HepG2 (cell line): ENCODE results near the gene CPE. TPM values are rescaled to one million over a fixed set of nuclear protein-coding genes. Genes with fewer than 3 reads are reported as not detected.

Experiments
- CREM ChIP-seq, 2 experiments: sonication (generic) in 1 of 2; formaldehyde crosslinking in 1 of 2; IDR thresholded peaks; 2 replicates each; pipeline versions ENCODE4 v1.4.0 to v1.6.1; 2016 to 2020; ENCODE audit warnings: antibody characterized with exemption in 1 of 2, mild to moderate bottlenecking in 1 of 2, missing genetic modification reagents in 1 of 2
- FOXK2 ChIP-seq: fragments of 450-650 bp; IDR thresholded peaks from 2 replicates; pipeline ENCODE4 v1.6.1; 2016
- HIVEP1 ChIP-seq: sonication (generic); formaldehyde crosslinking; IDR thresholded peaks from 2 replicates; pipeline ENCODE4 v1.4.0; 2020; ENCODE audit warnings: mild to moderate bottlenecking, missing genetic modification reagents
- HOXA5 ChIP-seq: sonication (generic); formaldehyde crosslinking; IDR thresholded peaks from 2 replicates; pipeline ENCODE4 v1.4.0; 2020; ENCODE audit warnings: missing genetic modification reagents
- MEIS2 ChIP-seq: sonication (generic); formaldehyde crosslinking; IDR thresholded peaks from 2 replicates; pipeline ENCODE4 v1.9.0; 2021; ENCODE audit warnings: mild to moderate bottlenecking, missing genetic modification reagents
- POGZ ChIP-seq: sonication (generic); formaldehyde crosslinking; IDR thresholded peaks from 2 replicates; pipeline ENCODE4 v1.4.0; 2020; ENCODE audit warnings: mild to moderate bottlenecking, missing genetic modification reagents
- RBFOX2 ChIP-seq: fragments of 200-400 bp; formaldehyde crosslinking; IDR thresholded peaks from 2 replicates; pipeline ENCODE4 v1.6.1; 2017; ENCODE audit warnings: low read depth, mild to moderate bottlenecking, low read length
- SMAD1 ChIP-seq: sonication (generic); formaldehyde crosslinking; IDR thresholded peaks from 2 replicates; pipeline ENCODE4 v1.4.0; 2020; ENCODE audit warnings: missing genetic modification reagents, low read depth, mild to moderate bottlenecking, borderline replicate concordance
- SMARCC2 ChIP-seq: fragments of 450-650 bp; IDR thresholded peaks from 2 replicates; pipeline ENCODE4 v1.6.1; 2017; ENCODE audit warnings: antibody characterized with exemption, mild to moderate bottlenecking
- ZFP36L2 ChIP-seq: sonication (generic); formaldehyde crosslinking; IDR thresholded peaks from 2 replicates; pipeline ENCODE4 v1.4.0; 2020; ENCODE audit warnings: missing genetic modification reagents
- ZIK1 ChIP-seq: sonication (generic); formaldehyde crosslinking; IDR thresholded peaks from 2 replicates; pipeline ENCODE4 v1.5.0; 2020; ENCODE audit warnings: mild to moderate bottlenecking, low read depth, missing genetic modification reagents, borderline replicate concordance
- ZNF205 ChIP-seq: IDR thresholded peaks from 2 replicates; pipeline ENCODE4 v1.6.1; 2018; ENCODE audit warnings: missing biosample characterization, missing genetic modification reagents
- ZNF207 ChIP-seq: fragments of 450-650 bp; IDR thresholded peaks from 2 replicates; pipeline ENCODE4 v1.6.1; 2016; ENCODE audit warnings: antibody characterized with exemption, borderline replicate concordance
- ZNF232 ChIP-seq: sonication (generic); formaldehyde crosslinking; IDR thresholded peaks from 2 replicates; pipeline ENCODE4 v1.4.0; 2020; ENCODE audit warnings: missing genetic modification reagents, borderline replicate concordance
- ZNF547 ChIP-seq: sonication (generic); formaldehyde crosslinking; IDR thresholded peaks from 2 replicates; pipeline ENCODE4 v1.5.1; 2020; ENCODE audit warnings: mild to moderate bottlenecking, missing genetic modification reagents
- ZNF644 ChIP-seq: IDR thresholded peaks from 2 replicates; pipeline ENCODE4 v1.6.1; 2016; ENCODE audit warnings: low read depth
- ZNF672 ChIP-seq: sonication (generic); formaldehyde crosslinking; IDR thresholded peaks from 2 replicates; pipeline ENCODE4 v1.8.1; 2022; ENCODE audit warnings: missing genetic modification reagents
- ZNF703 ChIP-seq: sonication (generic); formaldehyde crosslinking; IDR thresholded peaks from 2 replicates; pipeline ENCODE4 v1.5.1; 2020; ENCODE audit warnings: missing genetic modification reagents, mild to moderate bottlenecking, moderate library complexity, borderline replicate concordance
- polyA plus RNA-seq, 8 experiments: library from polyadenylated mRNA; depleted of rRNA in 3 of 8; stranded (reverse) in 7 of 8; unstranded in 1 of 8; fragments of >200 nt; fragmentation: Illumina TruSeq in 4 of 8; extraction: Trizol in 4 of 8; gene quantifications; 2 replicates each; pipeline versions ENCODE4 v1.2.1 to v1.2.3, GENCODE V29; 2011 to 2016; ENCODE audit warnings: low read depth in 4 of 8, missing spikeins in 1 of 8, mixed read lengths in 1 of 8; ENCODE audit not compliant: insufficient read depth in 1 of 8
- total RNA-seq, 5 experiments: library from RNA; depleted of rRNA; stranded (reverse); fragments of >200 nt; fragmentation: Illumina TruSeq; extraction: Trizol; gene quantifications; 2 replicates each; pipeline ENCODE4 v1.2.3, GENCODE V29; 2016; ENCODE audit warnings: low read depth in 1 of 5
- TF ChIP-seq, protein P1 (sequence below): sonication (generic); formaldehyde crosslinking; IDR thresholded peaks from 2 replicates; pipeline ENCODE4 v1.5.1; 2020; ENCODE audit warnings: missing genetic modification reagents, mild to moderate bottlenecking, borderline replicate concordance
- TF ChIP-seq, protein P2 (sequence below): sonication (generic); formaldehyde crosslinking; conservative IDR thresholded peaks from 2 replicates; pipeline ENCODE4 v1.4.0; 2020; ENCODE audit warnings: missing genetic modification reagents
- TF ChIP-seq, protein P3 (sequence below): sonication (generic); formaldehyde crosslinking; IDR thresholded peaks from 2 replicates; pipeline ENCODE4 v1.5.0; 2020; ENCODE audit warnings: missing genetic modification reagents
- TF ChIP-seq, protein P4 (sequence below): sonication (generic); formaldehyde crosslinking; IDR thresholded peaks from 2 replicates; pipeline ENCODE4 v1.5.1; 2020; ENCODE audit warnings: missing genetic modification reagents, mild to moderate bottlenecking, borderline replicate concordance
- TF ChIP-seq, protein P5 (sequence below): IDR thresholded peaks from 2 replicates; pipeline ENCODE4 v1.6.1; 2016; ENCODE audit warnings: missing genetic modification reagents, missing compliant biosample characterization

CPE gene
- total and polyA plus RNA-seq, 2 of the 13 experiments (the other 11 are each of a cell fraction or from before 2014, with no cell fraction given), result 268 to 852 TPM

DNA sequence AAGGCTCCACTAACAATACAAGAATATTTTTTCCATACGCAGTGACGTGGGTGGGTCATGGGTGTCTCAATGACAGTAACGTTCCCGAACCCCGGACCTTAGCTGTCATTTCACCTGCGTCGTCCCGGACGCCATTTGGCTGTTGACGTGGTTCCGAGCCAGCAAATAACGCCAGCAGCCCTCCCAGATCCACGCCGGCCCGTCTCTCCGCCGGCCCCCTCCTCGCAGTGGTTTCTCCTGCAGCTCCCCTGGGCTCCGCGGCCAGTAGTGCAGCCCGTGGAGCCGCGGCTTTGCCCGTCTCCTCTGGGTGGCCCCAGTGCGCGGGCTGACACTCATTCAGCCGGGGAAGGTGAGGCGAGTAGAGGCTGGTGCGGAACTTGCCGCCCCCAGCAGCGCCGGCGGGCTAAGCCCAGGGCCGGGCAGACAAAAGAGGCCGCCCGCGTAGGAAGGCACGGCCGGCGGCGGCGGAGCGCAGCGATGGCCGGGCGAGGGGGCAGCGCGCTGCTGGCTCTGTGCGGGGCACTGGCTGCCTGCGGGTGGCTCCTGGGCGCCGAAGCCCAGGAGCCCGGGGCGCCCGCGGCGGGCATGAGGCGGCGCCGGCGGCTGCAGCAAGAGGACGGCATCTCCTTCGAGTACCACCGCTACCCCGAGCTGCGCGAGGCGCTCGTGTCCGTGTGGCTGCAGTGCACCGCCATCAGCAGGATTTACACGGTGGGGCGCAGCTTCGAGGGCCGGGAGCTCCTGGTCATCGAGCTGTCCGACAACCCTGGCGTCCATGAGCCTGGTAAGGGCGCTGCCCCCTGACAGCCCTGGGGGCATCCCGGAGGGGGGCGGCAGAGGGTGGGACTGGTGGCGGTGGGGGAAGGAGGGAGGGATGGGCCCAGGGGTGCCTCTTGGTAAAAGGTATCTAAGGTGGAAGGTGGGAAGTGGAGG is at the start of gene CPE (continued):
- TF ChIP-seq, protein P1, sequence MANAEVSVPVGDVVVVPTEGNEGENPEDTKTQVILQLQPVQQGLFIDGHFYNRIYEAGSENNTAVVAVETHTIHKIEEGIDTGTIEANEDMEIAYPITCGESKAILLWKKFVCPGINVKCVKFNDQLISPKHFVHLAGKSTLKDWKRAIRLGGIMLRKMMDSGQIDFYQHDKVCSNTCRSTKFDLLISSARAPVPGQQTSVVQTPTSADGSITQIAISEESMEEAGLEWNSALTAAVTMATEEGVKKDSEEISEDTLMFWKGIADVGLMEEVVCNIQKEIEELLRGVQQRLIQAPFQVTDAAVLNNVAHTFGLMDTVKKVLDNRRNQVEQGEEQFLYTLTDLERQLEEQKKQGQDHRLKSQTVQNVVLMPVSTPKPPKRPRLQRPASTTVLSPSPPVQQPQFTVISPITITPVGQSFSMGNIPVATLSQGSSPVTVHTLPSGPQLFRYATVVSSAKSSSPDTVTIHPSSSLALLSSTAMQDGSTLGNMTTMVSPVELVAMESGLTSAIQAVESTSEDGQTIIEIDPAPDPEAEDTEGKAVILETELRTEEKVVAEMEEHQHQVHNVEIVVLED (CRISPR knock-in tag), result peak; percentile 49; the same call in 1 of the 2 replicates
- TF ChIP-seq, protein P2, sequence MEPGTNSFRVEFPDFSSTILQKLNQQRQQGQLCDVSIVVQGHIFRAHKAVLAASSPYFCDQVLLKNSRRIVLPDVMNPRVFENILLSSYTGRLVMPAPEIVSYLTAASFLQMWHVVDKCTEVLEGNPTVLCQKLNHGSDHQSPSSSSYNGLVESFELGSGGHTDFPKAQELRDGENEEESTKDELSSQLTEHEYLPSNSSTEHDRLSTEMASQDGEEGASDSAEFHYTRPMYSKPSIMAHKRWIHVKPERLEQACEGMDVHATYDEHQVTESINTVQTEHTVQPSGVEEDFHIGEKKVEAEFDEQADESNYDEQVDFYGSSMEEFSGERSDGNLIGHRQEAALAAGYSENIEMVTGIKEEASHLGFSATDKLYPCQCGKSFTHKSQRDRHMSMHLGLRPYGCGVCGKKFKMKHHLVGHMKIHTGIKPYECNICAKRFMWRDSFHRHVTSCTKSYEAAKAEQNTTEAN (CRISPR knock-in tag), result peak; percentile 78
- TF ChIP-seq ZNF703 (CRISPR knock-in tag) (no peak), HIVEP1 (CRISPR knock-in tag) (peak; percentile 78; the same call in 1 of the 2 replicates), ZNF232 (CRISPR knock-in tag) (peak; percentile 65; the same call in 1 of the 2 replicates), FOXK2 (peak; percentile 89), SMARCC2 (no peak), POGZ (peak; percentile 94), ZFP36L2 (CRISPR knock-in tag) (no peak), SMAD1 (CRISPR knock-in tag) (0 out of 2 replicates have a peak, but pooled peaks have one; percentile 69), MEIS2 (CRISPR knock-in tag) (peak; percentile 96; the same call in 1 of the 2 replicates), ZNF644 (CRISPR knock-in tag) (0 out of 2 replicates have a peak, but pooled peaks have one; percentile 80), ZIK1 (CRISPR knock-in tag) (0 out of 2 replicates have a peak, but pooled peaks have one; percentile 53), HOXA5 (CRISPR knock-in tag) (peak; percentile 89), ZNF207 (no peak), ZNF672 (peak; percentile 70; the same call in 1 of the 2 replicates), ZNF205 (CRISPR knock-in tag) (peak; percentile 96), RBFOX2 (peak; percentile 97), ZNF547 (CRISPR knock-in tag) (peak; percentile 64; the same call in 1 of the 2 replicates), CREM (IDR thresholded peaks at IDR 0.05) (0 out of 2 replicates have a peak, but pooled peaks have one; percentile 32), CREM (CRISPR knock-in tag; IDR thresholded peaks at IDR 0.05) (no peak)
- TF ChIP-seq, protein P3, sequence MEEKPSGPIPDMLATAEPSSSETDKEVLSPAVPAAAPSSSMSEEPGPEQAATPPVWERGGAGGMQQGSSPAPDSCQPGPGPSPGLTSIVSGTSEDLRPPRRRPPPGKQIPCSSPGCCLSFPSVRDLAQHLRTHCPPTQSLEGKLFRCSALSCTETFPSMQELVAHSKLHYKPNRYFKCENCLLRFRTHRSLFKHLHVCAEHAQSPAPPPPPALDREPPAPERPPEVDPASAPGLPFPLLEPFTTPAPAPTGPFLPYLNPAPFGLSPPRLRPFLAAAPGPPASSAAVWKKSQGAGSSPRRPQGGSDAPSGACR (CRISPR knock-in tag), result peak; percentile 80; the same call in 1 of the 2 replicates
- TF ChIP-seq, protein P4, sequence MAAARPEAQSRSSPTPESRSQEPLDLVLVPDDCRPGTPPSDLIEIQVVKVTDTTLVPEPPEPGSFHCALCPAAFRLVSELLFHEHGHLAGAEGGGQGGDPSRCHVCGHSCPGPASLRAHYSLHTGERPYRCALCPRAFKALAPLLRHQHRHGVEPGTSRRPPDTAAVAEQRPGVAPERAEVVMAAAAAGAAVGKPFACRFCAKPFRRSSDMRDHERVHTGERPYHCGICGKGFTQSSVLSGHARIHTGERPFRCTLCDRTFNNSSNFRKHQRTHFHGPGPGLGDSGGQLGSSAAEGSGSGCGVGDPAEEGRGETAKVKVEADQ, result no peak
- TF ChIP-seq, protein P5, sequence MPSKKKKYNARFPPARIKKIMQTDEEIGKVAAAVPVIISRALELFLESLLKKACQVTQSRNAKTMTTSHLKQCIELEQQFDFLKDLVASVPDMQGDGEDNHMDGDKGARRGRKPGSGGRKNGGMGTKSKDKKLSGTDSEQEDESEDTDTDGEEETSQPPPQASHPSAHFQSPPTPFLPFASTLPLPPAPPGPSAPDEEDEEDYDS (CRISPR knock-in tag), result peak; percentile 83
